ENCODE data around the gene LMAN2L.

LMAN2L gene
- long read RNA-seq, transcript LMAN2L-203 (9 exons, 2,410 nt), result minor isoform, 5 of 262 reads
- long read RNA-seq, transcript LMAN2L-205 (6 exons, 1,008 nt), result minor isoform, 8 of 262 reads
- long read RNA-seq, transcript LMAN2L-201 (8 exons, 2,397 nt), result major isoform, 217 of 262 reads
- long read RNA-seq, partial matches to known transcripts, result 1 of 262 reads
- long read RNA-seq, other reads (novel, unspliced or antisense), result 26 of 262 reads

- Histone ChIP-seq H3K4me3 (replicated peaks; ENCODE audit: insufficient read depth, low read length) (peak within 1 kb of the TSS; percentile 93), H3K27me3 (ENCODE audit: insufficient read depth, poor library complexity, severe bottlenecking) (no peaks in the 10 kb centered on the region), H3K27ac (replicated peaks) (peak within 1 kb of the TSS; percentile 83)
- no peak for TF ChIP-seq CTCF (IDR thresholded peaks at IDR 0.05; ENCODE audit: insufficient read depth, low read length)
- TF ChIP-seq REST (IDR thresholded peaks at IDR 0.05; ENCODE audit: insufficient replicate concordance, low read depth), result no peak
- no peak for TF ChIP-seq POLR2AphosphoS5 (IDR thresholded peaks at IDR 0.05; ENCODE audit: low read depth)
- TF ChIP-seq GABPA (IDR thresholded peaks at IDR 0.05; ENCODE audit: low read depth), result no peak
- TF ChIP-seq SPI1 (IDR thresholded peaks at IDR 0.05; ENCODE audit: borderline replicate concordance, low read depth), result no peak
- DNase-seq (ENCODE audit: low read depth in 1 of 2, low spot score in 1 of 2), result peak; percentile 90 to 99
Measured at GRCh38 chr2:96739633-96740428, at the start of gene LMAN2L. Gene LMAN2L (minus strand): TSS chr2:96740064. CDS start chr2:96740040, 24 bp downstream.

- Histone ChIP-seq H3K27me3 (ENCODE audit: insufficient read depth, poor library complexity, severe bottlenecking) (no peaks in the 10 kb centered on the region), H3K4me3 (replicated peaks; ENCODE audit: insufficient read depth, low read length) (no peak overlapping the region), H3K27ac (replicated peaks) (no peak overlapping the region)
- no peak for DNase-seq (ENCODE audit: low read depth in 1 of 2, low spot score in 1 of 2)
- TF ChIP-seq POLR2AphosphoS5 (IDR thresholded peaks at IDR 0.05; ENCODE audit: low read depth) (no peak), SPI1 (IDR thresholded peaks at IDR 0.05; ENCODE audit: borderline replicate concordance, low read depth) (no peak), GABPA (IDR thresholded peaks at IDR 0.05; ENCODE audit: low read depth) (no peak), CTCF (IDR thresholded peaks at IDR 0.05; ENCODE audit: insufficient read depth, low read length) (no peak), REST (IDR thresholded peaks at IDR 0.05; ENCODE audit: insufficient replicate concordance, low read depth) (no peak)
Measured at GRCh38 chr2:96789245-96789617, 49.4 kb upstream of the LMAN2L start.

- H3K27ac ChIP-seq (replicated peaks), result no peak overlapping the region
- no peak for TF ChIP-seq CTCF (IDR thresholded peaks at IDR 0.05; ENCODE audit: insufficient read depth, low read length)
- DNase-seq (ENCODE audit: low read depth in 1 of 2, low spot score in 1 of 2), result no peak
- H3K4me3 ChIP-seq (replicated peaks; ENCODE audit: insufficient read depth, low read length), result no peak overlapping the region
- H3K27me3 ChIP-seq (ENCODE audit: insufficient read depth, poor library complexity, severe bottlenecking), result no peaks in the 10 kb centered on the region
Measured at GRCh38 chr2:96788442-96789244, 48.8 kb upstream of the LMAN2L start.
